Measurements from ENCODE around the gene TMEM116.
"Not testable (repeated sequence)": the region's sequence is repeated elsewhere in the genome, so short reads cannot be mapped to it uniquely, and the experiment has no call there.

The TMEM116 gene

DNA sequence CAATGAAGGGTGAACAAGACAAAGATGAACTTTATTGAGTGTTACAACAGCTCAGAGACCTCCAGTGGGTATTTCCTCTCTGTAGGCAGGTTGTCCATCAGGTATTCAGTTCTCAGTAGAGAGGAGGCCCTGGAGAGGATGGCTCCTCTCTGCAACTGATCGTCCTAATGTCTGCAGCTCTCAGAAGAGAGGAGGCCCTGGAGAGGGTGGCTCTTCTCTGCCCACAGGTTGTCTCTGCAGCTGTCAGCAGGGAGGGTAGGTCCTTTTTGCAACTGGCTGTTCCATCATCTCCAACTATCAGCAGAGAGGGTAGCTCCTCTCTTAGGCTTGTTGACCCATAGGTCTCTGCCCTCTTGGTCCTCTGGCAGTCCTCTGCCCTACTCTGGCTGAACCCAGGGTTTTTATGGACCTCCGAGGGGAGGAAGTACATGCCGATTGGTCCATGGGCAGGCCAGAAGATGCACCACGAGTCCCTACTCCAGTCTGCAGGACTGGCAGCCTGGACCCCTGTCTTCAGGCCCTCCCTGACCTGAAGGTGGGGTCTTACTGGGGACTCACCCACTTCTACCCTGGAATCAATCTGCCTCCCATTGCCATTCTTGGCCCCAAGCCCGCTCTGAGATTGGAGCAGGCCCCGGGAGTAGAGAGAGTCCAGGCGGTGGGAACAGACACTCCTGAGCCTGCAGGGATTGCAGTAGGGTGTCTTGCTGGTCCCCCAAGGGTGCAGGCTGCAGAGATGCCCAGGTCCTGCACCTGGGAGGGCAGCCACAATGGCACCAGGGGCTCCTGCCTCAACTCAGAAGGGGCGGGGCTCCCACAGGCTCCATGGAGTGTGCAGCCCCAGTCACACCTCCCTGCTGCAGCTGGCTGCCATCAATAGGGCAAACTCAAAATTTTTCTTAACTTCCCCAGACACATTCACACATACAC lies 2.3 kb downstream of the TMEM116 start:
- no peaks in the 10 kb centered on the region for H3K27me3 ChIP-seq
- peaks cover 16% of the 10 kb centered on the region for H4K20me1 ChIP-seq
- H3K36me3 ChIP-seq, result peaks cover 19% of the 10 kb centered on the region
- no peak overlapping the region for H3K4me3 ChIP-seq
- H3K4me2 ChIP-seq, result peak overlapping the region; percentile 97
- no peak overlapping the region for H3K27ac ChIP-seq
- H3K4me1 ChIP-seq, result peaks cover 74% of the 10 kb centered on the region
- TF ChIP-seq Cebpa-rat (IDR thresholded peaks at IDR 0.05), result no peak
- no peak overlapping the region for H3K9ac ChIP-seq
- H3K9me3 ChIP-seq, result peaks cover 11% of the 10 kb centered on the region; the same call in 1 of the 2 replicates

DNA sequence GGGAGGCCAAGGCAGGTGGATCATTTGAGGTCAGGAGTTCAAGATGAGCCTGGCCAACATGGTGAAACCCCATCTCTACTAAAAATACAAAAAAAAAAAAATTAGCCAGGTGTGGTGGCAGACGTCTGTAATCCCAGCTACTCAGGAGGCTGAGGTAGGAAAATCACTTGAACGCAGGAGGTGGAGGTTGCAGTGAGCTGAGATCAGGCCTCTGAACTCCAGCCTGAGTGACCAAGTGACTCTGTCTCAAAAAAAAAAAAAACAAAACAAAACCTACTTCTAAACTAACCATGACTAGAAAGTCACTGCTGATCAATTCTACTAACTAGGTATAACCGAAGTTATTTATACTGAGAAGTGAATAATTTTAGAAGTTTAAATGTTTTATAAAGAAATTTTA lies 3.4 kb downstream of the TMEM116 start:
- H3K27ac ChIP-seq, H3K9ac ChIP-seq, H3K4me2 ChIP-seq, H4K20me1 ChIP-seq, H3K27me3 ChIP-seq, H3K4me3 ChIP-seq: not testable (repeated sequence)
- Histone ChIP-seq H3K4me1 (peaks cover 74% of the 10 kb centered on the region), H3K36me3 (peaks cover 13% of the 10 kb centered on the region), H3K9me3 (peaks cover 11% of the 10 kb centered on the region; the same call in 1 of the 2 replicates)

DNA sequence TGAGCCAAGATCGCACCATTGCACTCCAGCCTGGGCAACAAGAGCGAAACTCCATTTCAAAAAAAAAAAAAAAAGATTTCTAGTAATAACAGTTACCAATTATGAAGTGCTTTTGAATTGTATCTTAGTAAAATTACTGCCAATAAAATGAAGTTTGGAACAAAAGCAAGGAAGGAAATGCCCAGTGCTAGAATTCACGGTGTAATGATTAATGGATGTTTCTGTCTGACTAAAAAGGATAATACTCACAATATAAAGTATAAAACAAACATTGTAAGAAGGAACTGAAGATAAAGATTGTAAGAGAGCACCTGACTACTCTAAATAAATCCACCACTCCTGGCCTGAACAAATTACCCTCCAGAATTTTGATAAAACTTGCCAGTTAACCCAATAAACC lies 4.0 kb downstream of the TMEM116 start:
- H3K4me1 ChIP-seq, result peaks cover 79% of the 10 kb centered on the region
- H3K36me3 ChIP-seq, result peaks cover 17% of the 10 kb centered on the region
- H3K4me3 ChIP-seq, result no peak overlapping the region
- TF ChIP-seq Cebpa-rat (IDR thresholded peaks at IDR 0.05), result no peak
- H3K27ac ChIP-seq, result no peak overlapping the region
- peak overlapping the region; percentile 64; the same call in 1 of the 2 replicates for H3K4me2 ChIP-seq
- H3K9ac ChIP-seq, result no peak overlapping the region
- H4K20me1 ChIP-seq, result no peaks in the 10 kb centered on the region
- H3K27me3 ChIP-seq, result no peaks in the 10 kb centered on the region
- H3K9me3 ChIP-seq, result peaks cover 11% of the 10 kb centered on the region; the same call in 1 of the 2 replicates

DNA sequence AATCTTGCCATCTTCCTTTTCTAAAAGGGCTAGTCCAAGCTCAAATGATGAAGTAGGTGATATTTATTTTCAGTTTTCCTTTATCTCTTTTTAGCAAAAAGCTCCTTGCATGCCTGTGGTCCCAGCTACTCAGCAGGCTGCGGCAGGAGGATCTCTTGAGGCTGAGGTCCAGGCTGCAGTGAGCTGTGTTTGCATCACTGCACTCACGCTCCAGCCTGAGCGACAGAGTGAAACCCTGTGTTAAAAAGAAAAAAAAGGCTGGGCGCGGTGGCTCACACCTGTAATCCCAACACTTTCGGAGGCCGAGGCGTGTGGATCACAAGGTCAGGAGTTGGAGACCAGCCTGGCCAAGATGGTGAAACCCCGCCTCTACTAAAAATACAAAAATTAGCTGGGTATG lies 5.0 kb downstream of the TMEM116 start:
- Histone ChIP-seq H3K4me3 (no peak overlapping the region), H4K20me1 (no peaks in the 10 kb centered on the region), H3K27me3 (no peaks in the 10 kb centered on the region), H3K27ac (0 out of 2 replicates have a peak overlapping the region, but pooled peaks have one; percentile 29), H3K36me3 (peaks cover 19% of the 10 kb centered on the region), H3K4me1 (peaks cover 81% of the 10 kb centered on the region), H3K4me2 (peak overlapping the region; percentile 64), H3K9me3 (peaks cover 11% of the 10 kb centered on the region; the same call in 1 of the 2 replicates), H3K9ac (peak overlapping the region; percentile 30; the same call in 1 of the 2 replicates)
- no peak for TF ChIP-seq Cebpa-rat (IDR thresholded peaks at IDR 0.05)

DNA sequence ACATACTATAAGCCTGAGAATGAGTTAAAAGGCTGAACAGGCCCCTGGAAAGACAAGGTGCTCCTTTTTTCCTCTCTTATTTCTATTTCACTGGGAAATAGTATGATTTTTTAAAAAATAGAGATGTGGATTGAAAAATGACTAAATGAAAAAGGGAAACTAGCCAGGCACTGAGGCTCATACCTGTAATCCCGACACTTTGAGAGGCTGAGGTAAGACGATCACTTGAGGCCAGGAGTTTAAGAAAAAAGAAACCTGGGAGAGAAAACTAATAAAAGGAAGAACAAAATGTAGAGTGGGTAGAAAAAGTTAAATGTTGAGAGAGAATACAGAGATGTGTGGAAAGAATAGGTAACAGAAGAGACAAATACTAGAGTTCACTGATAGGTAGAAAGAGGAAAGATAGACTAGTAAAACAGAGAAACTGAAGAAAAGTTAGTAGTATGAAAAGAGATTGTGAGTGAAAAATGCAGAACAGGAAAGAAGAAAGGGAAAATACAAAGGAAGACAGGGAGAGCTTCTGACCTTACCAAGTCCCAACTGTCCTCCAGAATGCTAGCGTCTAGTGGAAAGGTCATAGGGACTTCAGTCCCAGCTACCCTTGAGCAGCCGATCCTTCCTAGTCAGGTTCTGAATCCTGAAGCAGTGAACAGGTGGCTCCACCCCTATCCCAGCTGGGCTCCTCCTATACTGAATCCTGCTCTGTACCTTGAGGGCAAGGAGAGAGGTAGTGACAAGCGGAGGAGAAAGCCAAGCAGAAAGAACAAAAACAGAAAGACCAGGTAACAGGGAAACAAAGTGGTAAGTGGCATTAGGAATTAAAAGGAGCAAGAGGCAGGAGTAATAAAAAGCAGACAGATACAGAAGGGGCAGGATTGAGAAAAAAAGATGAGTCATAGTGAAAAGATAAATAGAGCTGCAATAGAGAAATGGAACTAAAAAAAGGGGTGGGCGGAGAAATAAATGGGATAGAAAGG lies 7.3 kb downstream of the TMEM116 start:
- Histone ChIP-seq H3K4me1 (peaks cover 82% of the 10 kb centered on the region), H4K20me1 (no peaks in the 10 kb centered on the region), H3K9ac (no peak overlapping the region), H3K4me3 (no peak overlapping the region), H3K27me3 (no peaks in the 10 kb centered on the region), H3K9me3 (peaks cover 6% of the 10 kb centered on the region; the same call in 1 of the 2 replicates), H3K27ac (0 out of 2 replicates have a peak overlapping the region, but pooled peaks have one; percentile 27), H3K36me3 (peaks cover 14% of the 10 kb centered on the region), H3K4me2 (peak overlapping the region; percentile 28)
- TF ChIP-seq Cebpa-rat (IDR thresholded peaks at IDR 0.05), result no peak

DNA sequence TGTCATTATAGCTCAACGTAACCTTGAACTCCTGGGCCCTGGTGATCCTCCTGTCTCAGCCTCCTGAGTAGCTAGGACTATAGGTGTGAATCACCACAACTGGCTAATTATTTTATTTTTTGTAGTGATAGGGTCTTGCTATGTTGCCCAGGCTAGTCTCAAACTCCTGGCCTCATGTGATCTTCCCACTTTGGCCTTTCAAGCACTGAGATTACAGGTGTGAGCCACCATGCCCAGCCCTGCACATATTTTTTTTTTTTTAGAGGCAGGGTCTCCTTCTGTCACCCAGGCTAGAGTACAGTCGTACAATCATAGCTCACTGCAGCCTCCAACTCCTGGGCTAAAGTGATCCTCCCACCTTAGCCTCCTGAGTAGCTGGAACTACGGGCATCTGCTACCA lies 8.9 kb downstream of the TMEM116 start:
- H3K9ac ChIP-seq, result no peak overlapping the region
- H3K4me1 ChIP-seq, result peaks cover 89% of the 10 kb centered on the region
- no peaks in the 10 kb centered on the region for H3K27me3 ChIP-seq

DNA sequence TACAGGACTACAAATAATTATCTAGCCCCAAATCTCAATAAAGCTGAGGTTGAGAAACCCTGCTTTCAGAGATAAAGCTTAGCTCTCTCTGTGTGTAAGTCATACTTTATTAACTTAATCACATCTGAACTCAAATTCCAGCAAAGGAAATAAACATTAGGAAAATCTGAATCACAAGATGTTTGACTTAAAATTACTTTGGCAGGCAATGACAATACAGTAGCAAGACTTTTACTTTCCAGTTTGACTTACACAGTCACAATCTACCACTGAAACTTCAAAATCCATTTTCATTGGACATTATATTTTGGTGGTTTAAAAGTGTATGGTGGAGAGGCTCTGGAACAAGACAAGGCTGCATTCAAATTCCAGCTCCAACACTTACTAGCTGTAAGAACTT lies 11.4 kb downstream of the TMEM116 start:
- H4K20me1 ChIP-seq, result no peaks in the 10 kb centered on the region
- no peaks in the 10 kb centered on the region for H3K27me3 ChIP-seq
- no peaks in the 10 kb centered on the region for H3K9me3 ChIP-seq
- H3K4me3 ChIP-seq, result no peak overlapping the region
- peak overlapping the region; percentile 82 for H3K4me2 ChIP-seq
- H3K9ac ChIP-seq, result peak overlapping the region; percentile 43; the same call in 1 of the 2 replicates
- peaks cover 6% of the 10 kb centered on the region; the same call in 1 of the 2 replicates for H3K36me3 ChIP-seq
- H3K4me1 ChIP-seq, result peaks cover 88% of the 10 kb centered on the region
- TF ChIP-seq Cebpa-rat (IDR thresholded peaks at IDR 0.05), result no peak
- H3K27ac ChIP-seq, result peak overlapping the region; percentile 31; the same call in 1 of the 2 replicates

More for the DNA sequence above, 8.9 kb downstream of the TMEM116 start:
- Histone ChIP-seq H3K36me3 (peaks cover 6% of the 10 kb centered on the region; the same call in 1 of the 2 replicates), H3K9me3 (no peaks in the 10 kb centered on the region), H3K4me2 (no peak overlapping the region), H4K20me1 (no peaks in the 10 kb centered on the region), H3K27ac (no peak overlapping the region), H3K4me3 (no peak overlapping the region)
- no peak for TF ChIP-seq Cebpa-rat (IDR thresholded peaks at IDR 0.05)

DNA sequence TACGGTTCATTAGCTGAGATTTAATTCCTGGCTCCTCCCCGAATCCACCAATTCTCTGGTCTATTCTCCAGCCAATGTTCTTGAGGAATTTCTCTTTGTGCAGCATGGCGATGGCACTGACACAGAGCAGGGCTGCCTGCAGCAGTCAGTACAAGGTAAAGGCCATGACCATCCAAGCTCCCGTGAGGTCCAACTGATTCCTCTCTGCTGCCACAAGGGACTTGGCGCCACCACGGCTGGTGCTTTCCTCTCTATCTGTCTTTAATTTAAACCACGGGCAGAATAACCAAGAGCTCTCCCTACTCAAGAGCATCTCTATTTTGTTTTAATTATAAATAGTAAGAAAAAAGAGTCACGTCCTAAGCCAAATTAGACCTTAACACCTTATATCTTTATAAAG lies 12.1 kb downstream of the TMEM116 start:
- H3K4me1 ChIP-seq, result peaks cover 88% of the 10 kb centered on the region
- 0 out of 2 replicates have a peak overlapping the region, but pooled peaks have one; percentile 9 for H3K4me3 ChIP-seq
- H3K4me2 ChIP-seq, result peak overlapping the region; percentile 82

DNA sequence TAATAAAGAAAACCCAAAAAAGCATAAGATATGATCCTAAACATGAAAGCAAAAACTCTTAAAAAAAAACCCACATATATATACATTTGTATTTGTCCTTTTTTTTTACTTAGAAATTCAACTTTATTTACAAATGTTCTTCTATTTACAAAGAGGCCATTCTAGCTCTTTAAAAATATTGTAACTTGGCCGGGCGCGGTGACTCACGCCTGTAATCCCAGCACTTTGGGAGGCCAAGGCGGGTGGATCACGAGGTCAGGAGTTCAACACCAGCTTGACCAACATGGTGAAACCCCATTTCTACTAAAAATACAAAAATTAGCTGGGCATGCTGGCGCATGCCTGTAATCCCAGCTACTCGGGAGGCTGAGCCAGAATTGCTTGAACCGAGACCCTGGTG lies 13.8 kb downstream of the TMEM116 start:
- not testable (repeated sequence) for H3K27me3 ChIP-seq, H3K4me2 ChIP-seq, H3K36me3 ChIP-seq, H3K4me3 ChIP-seq, H4K20me1 ChIP-seq, H3K27ac ChIP-seq, H3K9me3 ChIP-seq, H3K9ac ChIP-seq
- H3K4me1 ChIP-seq, result peaks cover 86% of the 10 kb centered on the region

More for the DNA sequence above, 12.1 kb downstream of the TMEM116 start:
- peak overlapping the region; percentile 53; the same call in 1 of the 2 replicates for H3K9ac ChIP-seq
- no peaks in the 10 kb centered on the region for H3K9me3 ChIP-seq
- peaks cover 6% of the 10 kb centered on the region; the same call in 1 of the 2 replicates for H3K36me3 ChIP-seq
- H3K27ac ChIP-seq, result peak overlapping the region; percentile 42; the same call in 1 of the 2 replicates
- H4K20me1 ChIP-seq, result no peaks in the 10 kb centered on the region
- no peaks in the 10 kb centered on the region for H3K27me3 ChIP-seq
- no peak for TF ChIP-seq Cebpa-rat (IDR thresholded peaks at IDR 0.05)

Data from BLaER1 (cell line).